Neural cell (in vitro differentiated cells): Measurements from ENCODE around the gene COBLL1. TPM values are rescaled to one million over a fixed set of nuclear protein-coding genes. Genes with fewer than 3 reads are reported as not detected.

Experiments
- H2AFZ ChIP-seq: fragments of 200-600, 300-800 bp; sonication (generic), shearing (Covaris generic); 2 replicates; pipeline ENCODE4 v1.6.0; 2014; ENCODE audit warnings: low read depth, mild to moderate bottlenecking, antibody characterized with exemption, low read length, moderate library complexity
- H3F3A ChIP-seq: fragments of 200-600 bp; shearing (Covaris generic); 2 replicates; pipeline ENCODE4 v1.6.1; 2016; ENCODE audit warnings: mild to moderate bottlenecking, moderate library complexity, mixed read lengths, antibody characterized with exemption, low read length; ENCODE audit not compliant: insufficient read depth, poor library complexity, severe bottlenecking
- H3K27ac ChIP-seq: fragments of 200-600, 300-800 bp; sonication (generic), shearing (Covaris generic); 2 replicates; pipeline ENCODE4 v1.5.1; 2014; ENCODE audit warnings: mild to moderate bottlenecking, low read length, moderate library complexity
- H3K27me3 ChIP-seq: fragments of 300-800, 200-600 bp; sonication (generic), shearing (Covaris generic); 2 replicates; pipeline ENCODE4 v1.6.0; 2014; ENCODE audit warnings: mild to moderate bottlenecking, low read depth, low read length, moderate library complexity; ENCODE audit not compliant: insufficient read depth
- H3K36me3 ChIP-seq: fragments of 300-800, 200-600 bp; sonication (generic), shearing (Covaris generic); 2 replicates; pipeline ENCODE4 v1.5.1; 2014; ENCODE audit warnings: mild to moderate bottlenecking, antibody characterized with exemption, low read length, moderate library complexity; ENCODE audit not compliant: insufficient read depth
- H3K4me2 ChIP-seq: fragments of 300-800, 200-600 bp; sonication (generic), shearing (Covaris generic); 2 replicates; pipeline ENCODE4 v1.6.0; 2014; ENCODE audit warnings: mild to moderate bottlenecking, low read length
- H3K4me3 ChIP-seq: fragments of 300-800, 200-600 bp; sonication (generic), shearing (Covaris generic); 2 replicates; pipeline ENCODE4 v1.5.1; 2014; ENCODE audit warnings: mild to moderate bottlenecking, low read length, moderate library complexity
- H3K79me2 ChIP-seq: fragments of 200-600 bp; shearing (Covaris generic); replicated peaks from 2 replicates; pipeline ENCODE4 v1.6.0; 2014; ENCODE audit warnings: mild to moderate bottlenecking, low read length, moderate library complexity; ENCODE audit not compliant: insufficient read depth
- H3K9ac ChIP-seq: fragments of 300-800, 200-600 bp; sonication (generic), shearing (Covaris generic); 2 replicates; pipeline ENCODE4 v1.6.1; 2016; ENCODE audit warnings: mild to moderate bottlenecking, low read length, mixed read lengths
- H3K9me2 ChIP-seq: fragments of 200-600 bp; shearing (Covaris generic); 2 replicates; pipeline ENCODE4 v1.6.1; 2016; ENCODE audit warnings: mild to moderate bottlenecking, low read length, mixed read lengths; ENCODE audit not compliant: insufficient read depth
- H3K9me3 ChIP-seq: fragments of 200-600, 300-800 bp; sonication (generic), shearing (Covaris generic); 2 replicates; pipeline ENCODE4 v1.6.1; 2016; ENCODE audit warnings: mild to moderate bottlenecking, mixed run types, low read length, moderate library complexity, mixed read lengths
- H4K20me1 ChIP-seq: fragments of 200-600 bp; shearing (Covaris generic); 2 replicates; pipeline ENCODE4 v1.6.1; 2016; ENCODE audit warnings: mild to moderate bottlenecking, mixed run types; ENCODE audit not compliant: insufficient read depth
- CTCF ChIP-seq: fragments of 450-650 bp; IDR thresholded peaks from 2 replicates; pipeline ENCODE4 v1.5.1; 2014; ENCODE audit warnings: antibody characterized with exemption, mild to moderate bottlenecking, moderate library complexity; ENCODE audit not compliant: poor library complexity, severe bottlenecking
- EP300 ChIP-seq: fragments of 450-650 bp; conservative IDR thresholded peaks from 2 replicates; pipeline ENCODE4 v1.6.1; 2014; ENCODE audit warnings: antibody characterized with exemption, mild to moderate bottlenecking, moderate library complexity; ENCODE audit not compliant: poor library complexity, severe bottlenecking
- EZH2 ChIP-seq: fragments of 200-600, 300-800 bp; shearing (Covaris generic), sonication (generic); IDR thresholded peaks from 2 replicates; pipeline ENCODE4 v1.6.1; 2014; ENCODE audit warnings: antibody characterized with exemption, low read length, borderline replicate concordance, mild to moderate bottlenecking; ENCODE audit not compliant: insufficient read depth, poor library complexity, severe bottlenecking
- MXI1 ChIP-seq: fragments of 450-650 bp; conservative IDR thresholded peaks from 2 replicates; pipeline ENCODE4 v1.6.1; 2014; ENCODE audit warnings: antibody characterized with exemption, mild to moderate bottlenecking; ENCODE audit not compliant: poor library complexity, severe bottlenecking
- POLR2AphosphoS5 ChIP-seq: IDR thresholded peaks from 2 replicates; pipeline ENCODE4 v1.6.1; 2012
- RAD21 ChIP-seq: fragments of 450-650 bp; conservative IDR thresholded peaks from 2 replicates; pipeline ENCODE4 v1.6.1; 2014; ENCODE audit warnings: antibody characterized with exemption, mild to moderate bottlenecking, moderate library complexity
- SMC3 ChIP-seq: fragments of 450-650 bp; conservative IDR thresholded peaks from 2 replicates; pipeline ENCODE4 v1.6.1; 2014; ENCODE audit warnings: antibody characterized with exemption, mild to moderate bottlenecking, moderate library complexity; ENCODE audit not compliant: poor library complexity
- TAF1 ChIP-seq: IDR thresholded peaks from 2 replicates; pipeline ENCODE4 v1.6.1; 2012; ENCODE audit warnings: low read depth
- polyA plus RNA-seq: library from polyadenylated mRNA; depleted of rRNA; stranded (reverse); fragments of >200 nt; gene quantifications from 2 replicates; pipeline ENCODE4 v1.2.3, GENCODE V29; 2014
- TF ChIP-seq, protein P1 (sequence below): IDR thresholded peaks from 2 replicates; pipeline ENCODE4 v1.6.1; 2012; ENCODE audit warnings: borderline replicate concordance

The COBLL1 gene
- polyA plus RNA-seq, 1 donor from 2014 or later, result 0.11 TPM

GRCh38 chr2:164719996-164720941 is 121.4 kb downstream of the COBLL1 start:
- TF ChIP-seq TAF1 (no peak), POLR2AphosphoS5 (no peak), EP300 (no peak), RAD21 (no peak), MXI1 (no peak), CTCF (no peak), SMC3 (no peak), EZH2 (no peak)
- TF ChIP-seq, protein P1, sequence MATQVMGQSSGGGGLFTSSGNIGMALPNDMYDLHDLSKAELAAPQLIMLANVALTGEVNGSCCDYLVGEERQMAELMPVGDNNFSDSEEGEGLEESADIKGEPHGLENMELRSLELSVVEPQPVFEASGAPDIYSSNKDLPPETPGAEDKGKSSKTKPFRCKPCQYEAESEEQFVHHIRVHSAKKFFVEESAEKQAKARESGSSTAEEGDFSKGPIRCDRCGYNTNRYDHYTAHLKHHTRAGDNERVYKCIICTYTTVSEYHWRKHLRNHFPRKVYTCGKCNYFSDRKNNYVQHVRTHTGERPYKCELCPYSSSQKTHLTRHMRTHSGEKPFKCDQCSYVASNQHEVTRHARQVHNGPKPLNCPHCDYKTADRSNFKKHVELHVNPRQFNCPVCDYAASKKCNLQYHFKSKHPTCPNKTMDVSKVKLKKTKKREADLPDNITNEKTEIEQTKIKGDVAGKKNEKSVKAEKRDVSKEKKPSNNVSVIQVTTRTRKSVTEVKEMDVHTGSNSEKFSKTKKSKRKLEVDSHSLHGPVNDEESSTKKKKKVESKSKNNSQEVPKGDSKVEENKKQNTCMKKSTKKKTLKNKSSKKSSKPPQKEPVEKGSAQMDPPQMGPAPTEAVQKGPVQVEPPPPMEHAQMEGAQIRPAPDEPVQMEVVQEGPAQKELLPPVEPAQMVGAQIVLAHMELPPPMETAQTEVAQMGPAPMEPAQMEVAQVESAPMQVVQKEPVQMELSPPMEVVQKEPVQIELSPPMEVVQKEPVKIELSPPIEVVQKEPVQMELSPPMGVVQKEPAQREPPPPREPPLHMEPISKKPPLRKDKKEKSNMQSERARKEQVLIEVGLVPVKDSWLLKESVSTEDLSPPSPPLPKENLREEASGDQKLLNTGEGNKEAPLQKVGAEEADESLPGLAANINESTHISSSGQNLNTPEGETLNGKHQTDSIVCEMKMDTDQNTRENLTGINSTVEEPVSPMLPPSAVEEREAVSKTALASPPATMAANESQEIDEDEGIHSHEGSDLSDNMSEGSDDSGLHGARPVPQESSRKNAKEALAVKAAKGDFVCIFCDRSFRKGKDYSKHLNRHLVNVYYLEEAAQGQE, result no peak
- Histone ChIP-seq H2AFZ (no peak overlapping the region), H3K4me3 (no peak overlapping the region), H3K9me3 (no peaks in the 10 kb centered on the region), H4K20me1 (no peaks in the 10 kb centered on the region), H3K27ac (no peak overlapping the region), H3K27me3 (no peaks in the 10 kb centered on the region), H3K9ac (no peak overlapping the region), H3K36me3 (no peaks in the 10 kb centered on the region), H3K79me2 (no peaks in the 10 kb centered on the region), H3K9me2 (no peaks in the 10 kb centered on the region), H3F3A (no peaks in the 10 kb centered on the region), H3K4me2 (no peak overlapping the region)

DNA sequence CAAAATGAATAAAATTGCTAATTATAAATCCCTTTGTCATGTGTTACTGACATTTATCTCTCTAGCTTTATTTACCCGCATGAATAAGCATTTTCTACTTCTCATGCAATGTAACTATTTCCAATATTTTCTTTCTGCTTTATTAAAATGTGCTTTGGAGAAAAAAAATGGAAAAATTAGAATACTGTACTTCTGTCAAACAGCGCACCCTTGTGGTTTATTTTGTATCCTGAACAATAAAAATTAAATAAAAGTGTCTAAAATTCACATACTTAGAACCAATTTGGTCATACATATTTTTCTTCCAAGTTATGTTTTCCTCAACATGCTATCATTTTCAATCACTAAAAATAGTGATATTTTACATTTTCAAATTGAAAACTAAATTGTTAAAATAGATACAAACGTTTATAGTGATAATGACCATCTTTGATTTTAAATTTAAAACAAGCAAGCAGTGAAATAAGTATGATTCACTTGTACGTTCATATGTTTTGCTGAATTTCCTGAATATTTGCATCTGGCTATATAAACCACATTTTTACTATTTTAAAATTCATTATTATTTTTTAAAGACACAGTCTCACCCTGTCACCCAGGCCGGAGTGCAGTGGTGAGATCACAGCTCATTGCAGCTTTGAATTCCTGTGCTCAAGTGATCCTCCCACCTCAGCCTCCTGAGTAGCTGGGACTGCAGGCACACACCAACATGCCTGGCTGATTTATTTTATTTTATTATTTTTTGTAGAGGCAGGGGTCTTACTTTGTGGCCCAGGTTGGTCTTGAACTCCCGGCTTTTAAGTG is 124.4 kb downstream of the COBLL1 start:
- Histone ChIP-seq H3K27me3 (no peaks in the 10 kb centered on the region), H3K9me2 (no peaks in the 10 kb centered on the region), H3F3A (no peaks in the 10 kb centered on the region), H3K79me2 (no peaks in the 10 kb centered on the region), H3K9me3 (no peaks in the 10 kb centered on the region), H3K27ac (no peak overlapping the region), H3K9ac (no peak overlapping the region), H3K4me3 (no peak overlapping the region), H3K36me3 (no peaks in the 10 kb centered on the region), H4K20me1 (no peaks in the 10 kb centered on the region), H3K4me2 (no peak overlapping the region), H2AFZ (no peak overlapping the region)
- peak; percentile 76 for TF ChIP-seq CTCF
- TF ChIP-seq, protein P1, result no peak
- TF ChIP-seq RAD21, result peak; percentile 77
- peak; percentile 72 for TF ChIP-seq SMC3
